ENCODE measurements around the gene PSMC3IP. TPM values are rescaled to one million over a fixed set of nuclear protein-coding genes. Genes with fewer than 3 reads are reported as not detected.
A peak's percentile ranks its signal among the peaks of the same experiment; 100 is the strongest.

Gene PSMC3IP
- total RNA-seq, 1 donor from 2014 or later, result 2.8 TPM

GRCh38 chr17:42586514-42587230, 9.1 kb upstream of the PSMC3IP start:
- no peak for DNase-seq (ENCODE audit: low read depth in 2 of 2)

GRCh38 chr17:42585353-42585752, 7.8 kb upstream of the PSMC3IP start:
- no peak for DNase-seq (ENCODE audit: low read depth in 2 of 2)

- DNase-seq (ENCODE audit: low read depth in 2 of 2), result no peak
Measured at GRCh38 chr17:42584880-42585279, 7.4 kb upstream of the PSMC3IP start.

- DNase-seq (ENCODE audit: low read depth in 2 of 2), result no peak
Measured at GRCh38 chr17:42581744-42582270, 4.3 kb upstream of the PSMC3IP start.

- no peak for DNase-seq (ENCODE audit: low read depth in 2 of 2)
Measured at GRCh38 chr17:42579794-42580551, 2.4 kb upstream of the PSMC3IP start.

- DNase-seq (ENCODE audit: low read depth in 2 of 2), result peak; percentile 57 to 78
Measured at GRCh38 chr17:42578282-42578869, 847 bp upstream of the PSMC3IP start.

- no peak for DNase-seq (ENCODE audit: low read depth in 2 of 2)
Measured at GRCh38 chr17:42577140-42577531, 393 bp downstream of the PSMC3IP start.

GRCh38 chr17:42574463-42574862, 3.1 kb downstream of the PSMC3IP start:
- DNase-seq (ENCODE audit: low read depth in 2 of 2), result no peak

GRCh38 chr17:42573095-42573494, 4.4 kb downstream of the PSMC3IP start:
- DNase-seq (ENCODE audit: low read depth in 2 of 2), result no peak

- DNase-seq (ENCODE audit: low read depth in 2 of 2), result no peak
Measured at GRCh38 chr17:42571435-42572225, 5.9 kb downstream of the PSMC3IP start.

GRCh38 chr17:42568341-42569111, 9.0 kb downstream of the PSMC3IP start:
- no peak for DNase-seq (ENCODE audit: low read depth in 2 of 2)

GRCh38 chr17:42566883-42567573, 10.5 kb downstream of the PSMC3IP start, which contains the start of gene MLX:
Gene MLX, plus strand, starts transcription at chr17:42567100. Its CDS starts 25 bp downstream, at chr17:42567125.
- DNase-seq (ENCODE audit: low read depth in 2 of 2), result peak; percentile 65 to 90

GRCh38 chr17:42566215-42566882, 11.2 kb downstream of the PSMC3IP start:
- DNase-seq (ENCODE audit: low read depth in 2 of 2), result no peak

- DNase-seq (ENCODE audit: low read depth in 2 of 2), result no peak
Measured at GRCh38 chr17:42565523-42566214, 11.9 kb downstream of the PSMC3IP start.

- no peak for DNase-seq (ENCODE audit: low read depth in 2 of 2)
Measured at GRCh38 chr17:42564815-42565522, 12.6 kb downstream of the PSMC3IP start.

- no peak for DNase-seq (ENCODE audit: low read depth in 2 of 2)
Measured at GRCh38 chr17:42563950-42564349, 13.6 kb downstream of the PSMC3IP start.

- DNase-seq (ENCODE audit: low read depth in 2 of 2), result peak in 1 of 2 donors; percentile 29
Measured at GRCh38 chr17:42563543-42563942, 14.0 kb downstream of the PSMC3IP start.

- DNase-seq (ENCODE audit: low read depth in 2 of 2), result no peak
Measured at GRCh38 chr17:42563143-42563509, 14.4 kb downstream of the PSMC3IP start.

Measured in dermis microvascular lymphatic vessel endothelial cell (primary cell).